Fibroblast of lung (primary cell): ENCODE measurements around the gene GALNT18. TPM values are rescaled to one million over a fixed set of nuclear protein-coding genes. Genes with fewer than 3 reads are reported as not detected.

Experiments
- DNase-seq, 2 donors: peaks; one replicate each; pipeline versions ENCODE4 v3.0.0 to v3.0.0-alpha.2; 2010; ENCODE audit warnings: low read depth in 2 of 2
- H2AFZ ChIP-seq: 2 replicates; pipeline ENCODE4 v1.5.1; 2012; ENCODE audit warnings: low read length, control low read depth, inconsistent platforms
- H3K27ac ChIP-seq: 2 replicates; pipeline ENCODE4 v1.5.1; 2011; ENCODE audit warnings: low read length, control low read depth; ENCODE audit not compliant: insufficient read depth
- H3K27me3 ChIP-seq: 2 replicates; pipeline ENCODE4 v1.5.1; 2011; ENCODE audit warnings: mild to moderate bottlenecking, low read length; ENCODE audit not compliant: control insufficient read depth, insufficient read depth
- H3K36me3 ChIP-seq: 2 replicates; pipeline ENCODE4 v1.5.1; 2011; ENCODE audit warnings: low read length; ENCODE audit not compliant: control insufficient read depth, insufficient read depth
- H3K4me1 ChIP-seq: 2 replicates; pipeline ENCODE4 v1.5.1; 2011; ENCODE audit warnings: low read length; ENCODE audit not compliant: control insufficient read depth, insufficient read depth; ENCODE audit errors: extremely low read depth
- H3K4me2 ChIP-seq: 2 replicates; pipeline ENCODE4 v1.5.1; 2011; ENCODE audit warnings: low read length, control low read depth; ENCODE audit not compliant: insufficient read depth; ENCODE audit errors: extremely low read depth
- H3K4me3 ChIP-seq, 4 experiments: fragments of 200-600 bp in 1 of 4; sonication (generic) in 1 of 4; replicated peaks in 1 of 4; 2 replicates each; pipeline ENCODE4 v1.5.1; 2011 to 2016; ENCODE audit warnings: low read length in 4 of 4, low read depth in 3 of 4, mild to moderate bottlenecking in 3 of 4, control low read depth in 2 of 4, inconsistent platforms in 1 of 4, mixed read lengths in 1 of 4; ENCODE audit not compliant: insufficient read depth in 1 of 4; ENCODE audit errors: control extremely low read depth in 1 of 4
- H3K79me2 ChIP-seq: 2 replicates; pipeline ENCODE4 v1.5.1; 2012; ENCODE audit warnings: mild to moderate bottlenecking, low read length, inconsistent platforms; ENCODE audit not compliant: control insufficient read depth, insufficient read depth
- H3K9ac ChIP-seq: 2 replicates; pipeline ENCODE4 v1.5.1; 2011; ENCODE audit warnings: mild to moderate bottlenecking, low read length, control low read depth; ENCODE audit not compliant: insufficient read depth
- H3K9me3 ChIP-seq: 2 replicates; pipeline ENCODE4 v1.5.1; 2012; ENCODE audit warnings: low read depth, low read length; ENCODE audit not compliant: control insufficient read depth, insufficient read depth
- H4K20me1 ChIP-seq: 2 replicates; pipeline ENCODE4 v1.5.1; 2011; ENCODE audit warnings: low read length; ENCODE audit not compliant: control insufficient read depth, insufficient read depth; ENCODE audit errors: extremely low read depth
- EZH2 ChIP-seq: IDR thresholded peaks from 2 replicates; pipeline ENCODE4 v1.5.1; 2012; ENCODE audit warnings: low read length, control low read depth, mild to moderate bottlenecking; ENCODE audit errors: missing control alignments
- polyA plus RNA-seq, 2 donors: library from polyadenylated mRNA; depleted of rRNA in 1 of 2; stranded (reverse) in 1 of 2; unstranded in 1 of 2; fragments of >200 nt; gene quantifications; 2 replicates each; pipeline ENCODE4 v1.2.1, GENCODE V29; 2011 to 2012; ENCODE audit warnings: missing spikeins in 1 of 2
- total RNA-seq: library from RNA; depleted of rRNA; stranded (reverse); fragments of >200 nt; gene quantifications from 2 replicates; pipeline ENCODE4 v1.2.1, GENCODE V29; 2014
- TF ChIP-seq, protein P1 (sequence below), 2 donors: IDR thresholded peaks in 1 of 2; conservative IDR thresholded peaks in 1 of 2; 1 replicate in 1 of 2; 2 replicates in 1 of 2; pipeline ENCODE4 v1.5.1; 2011 to 2012; ENCODE audit warnings: low read length in 2 of 2, control low read depth in 1 of 2, inconsistent platforms in 1 of 2, low read depth in 1 of 2, mild to moderate bottlenecking in 1 of 2

GALNT18 gene
- total and polyA plus RNA-seq, 2 donors (not counting 1 experiment from before 2014, with no cell fraction given): 0.50 to 19.3 TPM

DNA sequence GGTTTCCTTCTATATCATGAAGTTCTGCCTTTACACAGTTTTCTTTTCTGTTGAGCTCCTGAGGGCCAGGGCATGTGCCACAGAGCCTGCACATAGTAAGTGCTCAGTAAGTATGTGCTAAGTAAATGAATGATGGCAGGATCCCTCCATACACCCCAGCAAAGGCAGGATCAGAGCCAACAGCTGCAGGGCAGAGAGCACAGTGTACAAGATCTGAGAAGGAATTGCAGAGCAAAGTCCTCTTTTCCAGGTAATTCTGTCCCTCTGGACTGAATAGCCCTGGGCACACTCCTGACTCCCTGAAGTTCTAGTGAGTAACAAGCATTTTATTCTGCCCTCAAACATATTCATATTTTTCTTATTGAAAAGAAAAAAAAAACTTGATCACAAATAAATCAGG, 117.7 kb downstream of the GALNT18 start:
- no peaks in the 10 kb centered on the region for H3K9me3 ChIP-seq
- no peak overlapping the region for H3K9ac ChIP-seq
- H4K20me1 ChIP-seq: no peaks in the 10 kb centered on the region
- TF ChIP-seq, protein P1, sequence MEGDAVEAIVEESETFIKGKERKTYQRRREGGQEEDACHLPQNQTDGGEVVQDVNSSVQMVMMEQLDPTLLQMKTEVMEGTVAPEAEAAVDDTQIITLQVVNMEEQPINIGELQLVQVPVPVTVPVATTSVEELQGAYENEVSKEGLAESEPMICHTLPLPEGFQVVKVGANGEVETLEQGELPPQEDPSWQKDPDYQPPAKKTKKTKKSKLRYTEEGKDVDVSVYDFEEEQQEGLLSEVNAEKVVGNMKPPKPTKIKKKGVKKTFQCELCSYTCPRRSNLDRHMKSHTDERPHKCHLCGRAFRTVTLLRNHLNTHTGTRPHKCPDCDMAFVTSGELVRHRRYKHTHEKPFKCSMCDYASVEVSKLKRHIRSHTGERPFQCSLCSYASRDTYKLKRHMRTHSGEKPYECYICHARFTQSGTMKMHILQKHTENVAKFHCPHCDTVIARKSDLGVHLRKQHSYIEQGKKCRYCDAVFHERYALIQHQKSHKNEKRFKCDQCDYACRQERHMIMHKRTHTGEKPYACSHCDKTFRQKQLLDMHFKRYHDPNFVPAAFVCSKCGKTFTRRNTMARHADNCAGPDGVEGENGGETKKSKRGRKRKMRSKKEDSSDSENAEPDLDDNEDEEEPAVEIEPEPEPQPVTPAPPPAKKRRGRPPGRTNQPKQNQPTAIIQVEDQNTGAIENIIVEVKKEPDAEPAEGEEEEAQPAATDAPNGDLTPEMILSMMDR (conservative IDR thresholded peaks at IDR 0.05 in 1 of 2, IDR thresholded peaks at IDR 0.05 in 1 of 2; ENCODE audit: low read depth in 1 of 2, low read length in 2 of 2): no peak
- no peak for TF ChIP-seq EZH2
- no peaks in the 10 kb centered on the region for H3K27me3 ChIP-seq
- DNase-seq: no peak
- H3K4me2 ChIP-seq: no peak overlapping the region
- no peak overlapping the region for H3K27ac ChIP-seq
- H3K4me1 ChIP-seq: no peaks in the 10 kb centered on the region
- no peaks in the 10 kb centered on the region for H3K36me3 ChIP-seq
- H3K4me3 ChIP-seq: no peak overlapping the region
- H2AFZ ChIP-seq: no peak overlapping the region
- no peaks in the 10 kb centered on the region for H3K79me2 ChIP-seq

DNA sequence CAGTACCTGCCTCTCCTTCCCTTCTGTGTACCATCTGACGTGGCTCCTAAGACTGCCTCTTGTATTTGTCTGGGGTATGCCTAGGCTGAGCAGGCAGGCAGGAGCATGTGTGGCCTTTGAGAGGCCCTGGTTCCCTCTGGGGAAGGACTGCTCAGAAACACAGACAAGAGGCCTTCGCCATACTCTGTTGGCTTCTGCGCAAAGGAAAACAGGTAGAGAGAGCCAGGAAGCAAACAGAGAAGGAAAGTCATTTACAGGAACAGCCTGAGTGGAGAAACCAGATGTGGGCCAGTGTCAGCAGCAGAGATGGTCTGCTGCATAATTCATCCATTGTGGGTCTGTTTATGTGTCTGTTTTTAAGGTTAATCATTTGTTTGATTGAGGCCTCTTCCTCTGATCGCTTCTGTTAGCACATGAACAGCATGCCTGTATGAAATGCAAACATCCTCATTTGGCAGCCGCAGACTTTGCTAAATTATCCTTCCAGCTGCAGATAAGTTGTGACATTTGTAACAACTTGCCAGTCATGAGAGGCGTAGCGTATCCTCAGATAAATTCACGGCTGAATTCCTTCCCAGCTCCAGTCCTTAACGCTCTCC, 119.4 kb downstream of the GALNT18 start:
- Histone ChIP-seq H3K9ac (no peak overlapping the region), H2AFZ (no peak overlapping the region), H3K27ac (no peak overlapping the region), H3K4me2 (no peak overlapping the region), H3K79me2 (no peaks in the 10 kb centered on the region), H3K4me3 (no peak overlapping the region), H3K9me3 (no peaks in the 10 kb centered on the region), H3K36me3 (no peaks in the 10 kb centered on the region), H3K4me1 (no peaks in the 10 kb centered on the region), H3K27me3 (no peaks in the 10 kb centered on the region), H4K20me1 (no peaks in the 10 kb centered on the region)
- DNase-seq: no peak
- TF ChIP-seq, protein P1 (conservative IDR thresholded peaks at IDR 0.05 in 1 of 2, IDR thresholded peaks at IDR 0.05 in 1 of 2; ENCODE audit: low read depth in 1 of 2, low read length in 2 of 2): no peak
- no peak for TF ChIP-seq EZH2

DNA sequence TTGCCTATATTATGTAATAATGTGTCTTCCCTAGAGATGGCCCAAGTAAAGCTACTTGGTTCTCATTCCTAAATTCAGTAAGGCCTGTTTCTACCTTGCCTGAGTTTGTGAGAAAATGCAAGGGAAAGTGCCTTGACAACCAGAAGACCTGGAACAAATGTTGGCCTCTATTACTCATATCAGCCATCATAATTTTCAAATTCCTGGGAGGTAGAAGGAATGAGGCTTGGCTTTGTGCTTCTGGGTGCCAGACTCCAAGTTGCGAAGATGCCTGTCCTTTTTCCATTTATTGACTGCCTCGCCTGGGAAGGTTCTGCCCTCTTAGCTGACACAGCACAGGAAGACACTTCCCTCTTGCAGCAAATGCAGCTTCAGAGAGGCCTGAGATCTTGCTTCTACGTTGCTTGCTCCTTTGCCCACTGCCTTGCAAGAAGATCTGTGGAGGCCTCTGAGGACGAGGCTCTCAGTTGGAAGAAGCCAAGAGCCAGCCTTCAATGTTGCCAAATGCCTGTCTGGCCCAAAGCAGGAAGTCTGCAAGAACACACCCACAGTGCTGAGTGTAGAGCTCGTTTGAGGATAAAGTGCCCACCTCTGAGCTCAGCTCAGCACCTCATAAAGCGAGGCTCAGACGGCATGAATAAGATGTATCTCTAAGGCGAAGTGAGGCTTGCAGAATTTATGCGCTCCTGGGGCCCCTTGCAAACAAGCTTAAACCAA, 120.1 kb downstream of the GALNT18 start:
- no peak overlapping the region for H3K27ac ChIP-seq
- H3K4me2 ChIP-seq: no peak overlapping the region
- DNase-seq: no peak
- H3K27me3 ChIP-seq: no peaks in the 10 kb centered on the region
- H3K4me3 ChIP-seq: no peak overlapping the region
- no peak for TF ChIP-seq EZH2
- TF ChIP-seq, protein P1 (conservative IDR thresholded peaks at IDR 0.05 in 1 of 2, IDR thresholded peaks at IDR 0.05 in 1 of 2; ENCODE audit: low read depth in 1 of 2, low read length in 2 of 2): no peak
- H3K79me2 ChIP-seq: no peaks in the 10 kb centered on the region
- no peaks in the 10 kb centered on the region for H3K36me3 ChIP-seq
- H3K9ac ChIP-seq: no peak overlapping the region
- H3K4me1 ChIP-seq: no peaks in the 10 kb centered on the region
- no peak overlapping the region for H2AFZ ChIP-seq
- H3K9me3 ChIP-seq: no peaks in the 10 kb centered on the region
- H4K20me1 ChIP-seq: no peaks in the 10 kb centered on the region
